Subcutaneous abdominal adipose tissue (tissue), 5 donors: ENCODE measurements around the gene TCP11L2.
"Not testable (repeated sequence)": the region's sequence is repeated elsewhere in the genome, so short reads cannot be mapped to it uniquely, and the experiment has no call there.

Experiments
- H3K27ac ChIP-seq: one replicate; pipeline ENCODE4 v1.7.0; 2013; ENCODE audit warnings: low read depth, mild to moderate bottlenecking, inconsistent platforms, low read length, moderate library complexity
- H3K27me3 ChIP-seq, 5 donors: one replicate each; pipeline ENCODE4 v1.7.0; 2013; ENCODE audit warnings: low read length in 5 of 5, inconsistent platforms in 1 of 5; ENCODE audit not compliant: control insufficient read depth in 5 of 5, insufficient read depth in 4 of 5
- H3K36me3 ChIP-seq, 5 donors: one replicate each; pipeline ENCODE4 v1.7.0; 2013; ENCODE audit warnings: low read length in 5 of 5; ENCODE audit not compliant: control insufficient read depth in 5 of 5, insufficient read depth in 5 of 5
- H3K4me1 ChIP-seq, 5 donors: one replicate each; pipeline ENCODE4 v1.7.0; 2013; ENCODE audit warnings: low read length in 5 of 5, mild to moderate bottlenecking in 3 of 5, moderate library complexity in 1 of 5; ENCODE audit not compliant: control insufficient read depth in 5 of 5, insufficient read depth in 5 of 5
- H3K4me3 ChIP-seq, 5 donors: one replicate each; pipeline ENCODE4 v1.7.0; 2013; ENCODE audit warnings: low read length in 5 of 5, low read depth in 1 of 5
- H3K9ac ChIP-seq, 5 donors: one replicate each; pipeline ENCODE4 v1.7.0; 2013; ENCODE audit warnings: low read length in 5 of 5, mild to moderate bottlenecking in 4 of 5, moderate library complexity in 3 of 5
- H3K9me3 ChIP-seq, 5 donors: one replicate each; pipeline ENCODE4 v1.7.0; 2013; ENCODE audit warnings: low read length in 5 of 5; ENCODE audit not compliant: control insufficient read depth in 5 of 5
- donor health status: healthy.
- donor health status: healthy.
- donor health status: healthy.
- donor health status: healthy.
- donor health status: healthy.

Gene TCP11L2

GRCh38 chr12:106282457-106283097, 20.0 kb upstream of the TCP11L2 start:
- H3K4me3 ChIP-seq: no peak overlapping the region

GRCh38 chr12:106284358-106285105, 18.0 kb upstream of the TCP11L2 start:
- Histone ChIP-seq H3K36me3 (no peaks in the 10 kb centered on the region), H3K9me3 (peaks cover 0 to 14% (median 9%) of the 10 kb centered on the region in 5 donors), H3K27ac (no peak overlapping the region), H3K9ac (no peak overlapping the region), H3K27me3 (peaks cover 0 to 4% (median 0%) of the 10 kb centered on the region in 5 donors), H3K4me3 (no peak overlapping the region), H3K4me1 (peaks cover 0 to 9% (median 0%) of the 10 kb centered on the region in 5 donors)

More at GRCh38 chr12:106282457-106283097, 20.0 kb upstream of the TCP11L2 start:
- Histone ChIP-seq H3K27ac (no peak overlapping the region), H3K4me1 (peaks cover 0 to 9% (median 0%) of the 10 kb centered on the region in 5 donors), H3K27me3 (peaks cover 0 to 4% (median 0%) of the 10 kb centered on the region in 5 donors), H3K36me3 (no peaks in the 10 kb centered on the region), H3K9me3 (peaks cover 0 to 14% (median 9%) of the 10 kb centered on the region in 5 donors), H3K9ac (no peak overlapping the region)

GRCh38 chr12:106285982-106286381, 16.6 kb upstream of the TCP11L2 start:
- peaks cover 0 to 4% (median 0%) of the 10 kb centered on the region in 5 donors for H3K27me3 ChIP-seq
- no peak overlapping the region for H3K9ac ChIP-seq
- H3K36me3 ChIP-seq: no peaks in the 10 kb centered on the region

GRCh38 chr12:106286576-106287162, 15.9 kb upstream of the TCP11L2 start:
- H3K36me3 ChIP-seq, H3K4me3 ChIP-seq, H3K27me3 ChIP-seq, H3K27ac ChIP-seq, H3K9me3 ChIP-seq, H3K4me1 ChIP-seq, H3K9ac ChIP-seq: not testable (repeated sequence)

More at GRCh38 chr12:106285982-106286381, 16.6 kb upstream of the TCP11L2 start:
- Histone ChIP-seq H3K9me3 (peaks cover 0 to 14% (median 9%) of the 10 kb centered on the region in 5 donors), H3K4me1 (peaks cover 0 to 9% (median 0%) of the 10 kb centered on the region in 5 donors), H3K4me3 (no peak overlapping the region), H3K27ac (no peak overlapping the region)

GRCh38 chr12:106287364-106287763, 15.2 kb upstream of the TCP11L2 start:
- no peak overlapping the region for H3K27ac ChIP-seq
- H3K4me3 ChIP-seq: no peak overlapping the region
- H3K9me3 ChIP-seq: peaks cover 0 to 1% (median under 1%) of the 10 kb centered on the region in 5 donors
- H3K9ac ChIP-seq: no peak overlapping the region
- peaks cover 0 to 4% (median 0%) of the 10 kb centered on the region in 5 donors for H3K27me3 ChIP-seq
- H3K36me3 ChIP-seq: no peaks in the 10 kb centered on the region
- H3K4me1 ChIP-seq: peaks cover 0 to 9% (median 0%) of the 10 kb centered on the region in 5 donors

GRCh38 chr12:106288101-106288493, 14.4 kb upstream of the TCP11L2 start:
- Histone ChIP-seq H3K4me3 (no peak overlapping the region), H3K27me3 (peaks cover 0 to 4% (median 0%) of the 10 kb centered on the region in 5 donors), H3K9ac (no peak overlapping the region), H3K9me3 (no peaks in the 10 kb centered on the region), H3K27ac (no peak overlapping the region), H3K4me1 (peaks cover 0 to 9% (median 0%) of the 10 kb centered on the region in 5 donors), H3K36me3 (no peaks in the 10 kb centered on the region)

- peaks cover 0 to 9% (median 0%) of the 10 kb centered on the region in 5 donors for H3K4me1 ChIP-seq
- H3K27me3 ChIP-seq: peaks cover 0 to 4% (median 0%) of the 10 kb centered on the region in 5 donors
- no peaks in the 10 kb centered on the region for H3K9me3 ChIP-seq
- H3K9ac ChIP-seq: no peak overlapping the region
- no peak overlapping the region for H3K4me3 ChIP-seq
- no peak overlapping the region for H3K27ac ChIP-seq
- no peaks in the 10 kb centered on the region for H3K36me3 ChIP-seq
Measured at GRCh38 chr12:106288494-106289195, 13.9 kb upstream of the TCP11L2 start.

GRCh38 chr12:106289196-106289681, 13.3 kb upstream of the TCP11L2 start:
- Histone ChIP-seq H3K36me3 (no peaks in the 10 kb centered on the region), H3K4me3 (no peak overlapping the region), H3K27me3 (peaks cover 0 to 4% (median 0%) of the 10 kb centered on the region in 5 donors), H3K9me3 (no peaks in the 10 kb centered on the region), H3K4me1 (peaks cover 0 to 7% (median 0%) of the 10 kb centered on the region in 5 donors), H3K27ac (no peak overlapping the region), H3K9ac (no peak overlapping the region)

- H3K4me3 ChIP-seq: no peak overlapping the region
- no peak overlapping the region for H3K27ac ChIP-seq
- H3K27me3 ChIP-seq: no peaks in the 10 kb centered on the region
- no peak overlapping the region for H3K9ac ChIP-seq
- H3K4me1 ChIP-seq: no peaks in the 10 kb centered on the region
- H3K36me3 ChIP-seq: no peaks in the 10 kb centered on the region
- H3K9me3 ChIP-seq: no peaks in the 10 kb centered on the region
Measured at GRCh38 chr12:106290666-106291065, 11.9 kb upstream of the TCP11L2 start.
